Right hindlimb (tissue), 1 donor: Measurements from ENCODE around the gene MOB3B.
"Not testable (repeated sequence)": the region's sequence is repeated elsewhere in the genome, so short reads cannot be mapped to it uniquely, and the experiment has no call there.

Source experiments
- DNase-seq: peaks from one replicate; pipeline ENCODE4 v3.0.0-alpha.2; 2018

Gene MOB3B

GRCh38 chr9:27514551-27514950 is 15.1 kb downstream of the MOB3B start:
- peak; percentile 69 for DNase-seq

- DNase-seq: no peak
Measured at GRCh38 chr9:27511771-27512170, 17.8 kb downstream of the MOB3B start.

GRCh38 chr9:27510780-27511179 is 18.8 kb downstream of the MOB3B start:
- no peak for DNase-seq

GRCh38 chr9:27506981-27507380 is 22.6 kb downstream of the MOB3B start:
- no peak for DNase-seq

GRCh38 chr9:27505744-27506161 is 23.9 kb downstream of the MOB3B start:
- DNase-seq: no peak

- no peak for DNase-seq
Measured at GRCh38 chr9:27504259-27504658, 25.4 kb downstream of the MOB3B start.

GRCh38 chr9:27503623-27504022 is 26.0 kb downstream of the MOB3B start:
- no peak for DNase-seq

- not testable (repeated sequence) for DNase-seq
Measured at GRCh38 chr9:27500902-27501301, 28.7 kb downstream of the MOB3B start.

GRCh38 chr9:27499451-27499850 is 30.2 kb downstream of the MOB3B start:
- no peak for DNase-seq

GRCh38 chr9:27497883-27498417 is 31.7 kb downstream of the MOB3B start:
- DNase-seq: no peak

- DNase-seq: no peak
Measured at GRCh38 chr9:27496135-27496504, 33.5 kb downstream of the MOB3B start.

- DNase-seq: no peak
Measured at GRCh38 chr9:27495480-27496134, 34.0 kb downstream of the MOB3B start.

GRCh38 chr9:27491154-27491553 is 38.5 kb downstream of the MOB3B start:
- DNase-seq: no peak

- no peak for DNase-seq
Measured at GRCh38 chr9:27489087-27489876, 40.3 kb downstream of the MOB3B start.

- no peak for DNase-seq
Measured at GRCh38 chr9:27487927-27488326, 41.7 kb downstream of the MOB3B start.

GRCh38 chr9:27487128-27487640 is 42.4 kb downstream of the MOB3B start:
- no peak for DNase-seq

- no peak for DNase-seq
Measured at GRCh38 chr9:27485158-27485557, 44.5 kb downstream of the MOB3B start.

- DNase-seq: no peak
Measured at GRCh38 chr9:27483576-27483975, 46.0 kb downstream of the MOB3B start.

GRCh38 chr9:27482709-27483108 is 46.9 kb downstream of the MOB3B start:
- no peak for DNase-seq

GRCh38 chr9:27478322-27478721 is 51.3 kb downstream of the MOB3B start:
- DNase-seq: no peak

GRCh38 chr9:27476870-27477515 is 52.6 kb downstream of the MOB3B start:
- no peak for DNase-seq

GRCh38 chr9:27475057-27475595 is 54.5 kb downstream of the MOB3B start:
- no peak for DNase-seq

- no peak for DNase-seq
Measured at GRCh38 chr9:27474305-27474704, 55.3 kb downstream of the MOB3B start.
